Mesendoderm (in vitro differentiated cells): ENCODE measurements around the gene SH3TC2.

Source experiments
- DNase-seq: peaks from one replicate; pipeline ENCODE4 v3.0.0; 2013
- H2AK5ac ChIP-seq: 2 replicates; pipeline ENCODE4 v1.6.1; 2013; ENCODE audit warnings: low read length, inconsistent platforms
- H2BK120ac ChIP-seq: 2 replicates; pipeline ENCODE4 v1.6.1; 2013; ENCODE audit warnings: low read depth, mild to moderate bottlenecking, low read length, moderate library complexity, mixed read lengths
- H2BK15ac ChIP-seq: replicated peaks from 2 replicates; pipeline ENCODE4 v1.6.1; 2013; ENCODE audit warnings: low read depth, mild to moderate bottlenecking, moderate library complexity
- H2BK5ac ChIP-seq: 2 replicates; pipeline ENCODE4 v1.6.1; 2013; ENCODE audit warnings: low read length, inconsistent platforms
- H3K18ac ChIP-seq: 2 replicates; pipeline ENCODE4 v1.6.1; 2013; ENCODE audit warnings: mild to moderate bottlenecking, low read length, mixed read lengths
- H3K23ac ChIP-seq: one replicate; pipeline ENCODE4 v1.6.1; 2013; ENCODE audit warnings: low read length
- H3K27ac ChIP-seq: 2 replicates; pipeline ENCODE4 v1.5.1; 2013; ENCODE audit warnings: low read depth, mild to moderate bottlenecking, inconsistent platforms, low read length, moderate library complexity
- H3K27me3 ChIP-seq: 2 replicates; pipeline ENCODE4 v1.6.1; 2013; ENCODE audit warnings: low read length, control low read depth, mild to moderate bottlenecking, inconsistent platforms; ENCODE audit not compliant: insufficient read depth, poor library complexity
- H3K36me3 ChIP-seq: 2 replicates; pipeline ENCODE4 v1.6.1; 2013; ENCODE audit warnings: low read length, inconsistent platforms; ENCODE audit not compliant: control insufficient read depth, insufficient read depth
- H3K4ac ChIP-seq: one replicate; pipeline ENCODE4 v1.6.1; 2013; ENCODE audit warnings: low read depth, mild to moderate bottlenecking, low read length, moderate library complexity
- H3K4me1 ChIP-seq: 2 replicates; pipeline ENCODE4 v1.6.1; 2013; ENCODE audit warnings: low read depth, low read length, inconsistent platforms; ENCODE audit not compliant: control insufficient read depth
- H3K4me2 ChIP-seq: 2 replicates; pipeline ENCODE4 v1.6.1; 2013; ENCODE audit warnings: low read length
- H3K4me3 ChIP-seq: 2 replicates; pipeline ENCODE4 v1.5.1; 2013; ENCODE audit warnings: mild to moderate bottlenecking, low read length
- H3K56ac ChIP-seq: one replicate; pipeline ENCODE4 v1.6.1; 2013; ENCODE audit warnings: low read length
- H3K79me1 ChIP-seq: 2 replicates; pipeline ENCODE4 v1.6.1; 2013; ENCODE audit warnings: low read length, inconsistent platforms
- H3K79me2 ChIP-seq: 2 replicates; pipeline ENCODE4 v1.6.1; 2013; ENCODE audit warnings: mild to moderate bottlenecking, low read length; ENCODE audit not compliant: control insufficient read depth, insufficient read depth
- H3K9ac ChIP-seq: 2 replicates; pipeline ENCODE4 v1.6.1; 2013; ENCODE audit warnings: low read length, inconsistent platforms
- H4K5ac ChIP-seq: one replicate; pipeline ENCODE4 v1.6.1; 2013; ENCODE audit warnings: low read length
- H4K8ac ChIP-seq: one replicate; pipeline ENCODE4 v1.6.1; 2013; ENCODE audit warnings: low read depth, mild to moderate bottlenecking, control low read depth, low read length, moderate library complexity
- WGBS: extraction: QIAGEN DNeasy Blood & Tissue Kit; methylation state at CpG from one replicate; pipeline ENCODE4 v1.1.7; 2013; ENCODE audit warnings: low lambda C conversion rate, missing lambda C conversion rate; ENCODE audit not compliant: insufficient coverage; ENCODE audit errors: extremely low coverage; 5-methylcytosine and 5-hydroxymethylcytosine counted together

Gene SH3TC2

DNA sequence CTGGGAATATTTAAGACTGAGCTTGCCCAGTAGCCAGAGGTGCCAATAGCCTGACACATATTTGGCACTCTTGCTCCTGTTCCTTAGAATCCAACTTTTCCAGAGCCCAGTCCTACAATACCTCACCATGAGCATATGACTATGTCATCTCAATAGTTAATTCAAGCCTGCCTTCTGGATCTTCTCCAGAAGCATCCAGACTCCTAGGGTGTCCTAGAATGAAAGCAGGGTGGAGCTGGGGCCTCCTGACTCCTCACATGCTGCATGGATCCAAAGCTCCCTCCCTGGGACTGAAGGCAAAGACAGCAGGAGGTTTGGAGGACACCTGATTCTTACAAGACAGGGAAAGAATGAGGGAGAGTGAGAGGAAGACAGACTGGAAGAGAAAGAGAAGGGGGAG, 37.9 kb downstream of the SH3TC2 start:
- Histone ChIP-seq H2BK5ac (no peak overlapping the region), H2AK5ac (no peak overlapping the region), H3K4ac (no peak overlapping the region), H3K18ac (no peak overlapping the region), H2BK15ac (no peak overlapping the region), H3K79me1 (no peaks in the 10 kb centered on the region), H3K4me3 (no peak overlapping the region), H3K27me3 (no peaks in the 10 kb centered on the region), H3K23ac (no peak overlapping the region), H3K9ac (no peak overlapping the region), H3K4me2 (no peak overlapping the region), H4K5ac (no peak overlapping the region), H3K4me1 (peaks cover 3% of the 10 kb centered on the region), H3K36me3 (no peaks in the 10 kb centered on the region), H2BK120ac (no peak overlapping the region), H3K56ac (no peak overlapping the region), H3K79me2 (no peaks in the 10 kb centered on the region), H3K27ac (no peak overlapping the region), H4K8ac (no peak overlapping the region)
- DNase-seq: no peak

DNA sequence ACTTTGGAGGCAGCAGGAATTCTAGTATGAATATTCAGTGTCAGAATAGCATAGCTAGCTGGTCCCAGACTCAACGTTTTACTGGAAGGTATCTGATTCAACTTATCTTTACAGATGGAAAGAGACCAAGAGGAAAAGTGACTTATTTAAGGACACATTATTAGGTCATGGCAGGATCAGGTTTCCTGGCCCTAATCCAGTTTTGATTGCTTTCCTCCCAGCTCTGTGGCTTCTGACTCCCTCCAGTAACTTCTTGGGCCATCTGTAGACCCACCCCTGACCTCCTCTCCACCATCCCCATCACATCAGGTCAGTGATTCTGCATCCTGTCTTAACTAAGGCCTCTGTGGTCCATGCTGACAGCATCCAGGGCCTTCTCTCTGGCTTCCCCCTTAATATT, 38.4 kb downstream of the SH3TC2 start:
- Histone ChIP-seq H3K56ac (no peak overlapping the region), H3K27ac (no peak overlapping the region), H3K79me1 (no peaks in the 10 kb centered on the region), H3K36me3 (no peaks in the 10 kb centered on the region), H3K23ac (no peak overlapping the region), H2BK5ac (no peak overlapping the region), H3K9ac (no peak overlapping the region), H3K4ac (no peak overlapping the region), H4K8ac (no peak overlapping the region), H2BK15ac (no peak overlapping the region), H3K4me3 (no peak overlapping the region), H2AK5ac (no peak overlapping the region), H2BK120ac (no peak overlapping the region), H3K79me2 (no peaks in the 10 kb centered on the region), H3K18ac (no peak overlapping the region), H3K4me1 (peaks cover 1% of the 10 kb centered on the region), H3K27me3 (no peaks in the 10 kb centered on the region), H4K5ac (no peak overlapping the region), H3K4me2 (no peak overlapping the region)
- no peak for DNase-seq
- WGBS: no CpG with 5 or more reads among the region's 1 CpG

DNA sequence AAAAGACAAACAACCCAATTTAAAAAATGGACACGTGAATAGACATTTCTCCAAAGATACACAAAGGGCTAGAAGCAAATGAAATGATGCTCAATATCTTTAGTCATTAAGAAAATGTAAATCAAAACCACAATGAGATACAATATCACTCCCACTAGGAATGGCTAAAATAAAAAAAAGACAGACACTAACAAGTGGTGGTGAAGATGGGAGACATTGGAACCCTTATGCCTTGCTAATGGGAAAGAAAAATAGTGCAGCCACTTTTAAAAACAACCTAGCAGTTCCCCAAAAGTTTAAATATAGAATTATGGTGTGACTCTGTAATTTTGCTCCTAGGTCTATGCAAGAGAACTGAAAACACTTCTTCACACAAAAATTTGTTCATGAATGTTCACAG, 40.7 kb downstream of the SH3TC2 start:
- no peak overlapping the region for H3K18ac ChIP-seq

DNA sequence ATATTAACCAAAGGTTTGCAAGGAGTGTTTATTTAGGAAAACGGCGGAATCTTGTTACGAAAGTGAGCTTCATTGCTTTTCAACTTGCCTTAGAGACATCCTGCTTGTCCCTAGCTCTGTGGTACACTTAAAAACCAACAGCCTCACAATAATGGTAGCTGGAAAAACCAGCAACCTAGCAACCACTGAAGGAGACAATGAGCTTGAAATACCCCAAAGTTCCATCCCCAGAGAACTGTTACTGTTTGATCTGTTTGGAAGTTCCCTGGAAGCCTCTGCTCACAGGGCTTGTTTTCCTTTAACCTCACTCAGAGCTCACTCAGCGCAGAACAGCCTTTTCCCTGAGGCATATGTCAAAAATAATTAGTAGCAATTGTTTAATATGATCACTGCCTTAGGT, 43.2 kb downstream of the SH3TC2 start:
- Histone ChIP-seq H3K79me1 (no peaks in the 10 kb centered on the region), H2BK15ac (peak overlapping the region; percentile 78), H3K9ac (no peak overlapping the region), H3K23ac (peak overlapping the region; percentile 59), H4K8ac (no peak overlapping the region), H3K4me1 (peaks cover 4% of the 10 kb centered on the region), H4K5ac (no peak overlapping the region), H3K27me3 (no peaks in the 10 kb centered on the region), H3K56ac (no peak overlapping the region), H3K79me2 (no peaks in the 10 kb centered on the region), H3K18ac (no peak overlapping the region), H3K4me2 (no peak overlapping the region), H3K4me3 (no peak overlapping the region), H2BK5ac (no peak overlapping the region), H2AK5ac (no peak overlapping the region), H3K4ac (no peak overlapping the region), H2BK120ac (no peak overlapping the region), H3K27ac (no peak overlapping the region), H3K36me3 (no peaks in the 10 kb centered on the region)
- no peak for DNase-seq
- WGBS: no CpG with 5 or more reads among the region's 4 CpGs

More for the DNA sequence above, 40.7 kb downstream of the SH3TC2 start:
- DNase-seq: no peak
- no peak overlapping the region for H3K27ac ChIP-seq
- peaks cover 4% of the 10 kb centered on the region for H3K4me1 ChIP-seq
- no CpG with 5 or more reads among the region's 1 CpG for WGBS
- H2AK5ac ChIP-seq: no peak overlapping the region
- H3K36me3 ChIP-seq: no peaks in the 10 kb centered on the region
- H3K27me3 ChIP-seq: no peaks in the 10 kb centered on the region
- H3K9ac ChIP-seq: no peak overlapping the region
- no peak overlapping the region for H2BK120ac ChIP-seq
- H2BK5ac ChIP-seq: no peak overlapping the region
- H4K5ac ChIP-seq: no peak overlapping the region
- H3K56ac ChIP-seq: no peak overlapping the region
- H2BK15ac ChIP-seq: no peak overlapping the region
- no peak overlapping the region for H3K23ac ChIP-seq
- no peak overlapping the region for H3K4me3 ChIP-seq
- no peaks in the 10 kb centered on the region for H3K79me2 ChIP-seq
- no peak overlapping the region for H3K4ac ChIP-seq
- no peak overlapping the region for H4K8ac ChIP-seq
- H3K4me2 ChIP-seq: no peak overlapping the region
- H3K79me1 ChIP-seq: no peaks in the 10 kb centered on the region

- Histone ChIP-seq H3K4ac (no peak overlapping the region), H4K5ac (no peak overlapping the region), H2BK5ac (no peak overlapping the region), H2BK120ac (no peak overlapping the region), H3K79me2 (no peaks in the 10 kb centered on the region), H3K4me1 (peaks cover 2% of the 10 kb centered on the region), H3K27me3 (no peaks in the 10 kb centered on the region), H2BK15ac (no peak overlapping the region), H3K27ac (no peak overlapping the region), H2AK5ac (no peak overlapping the region), H3K18ac (no peak overlapping the region), H4K8ac (no peak overlapping the region), H3K4me3 (no peak overlapping the region), H3K56ac (no peak overlapping the region), H3K79me1 (no peaks in the 10 kb centered on the region), H3K36me3 (no peaks in the 10 kb centered on the region), H3K23ac (no peak overlapping the region), H3K4me2 (no peak overlapping the region), H3K9ac (no peak overlapping the region)
- DNase-seq: peak; percentile 34
- whole genome bisulfite sequencing: no CpG with 5 or more reads among the region's 2 CpGs
Measured at GRCh38 chr5:149018909-149019443, 43.9 kb downstream of the SH3TC2 start.

DNA sequence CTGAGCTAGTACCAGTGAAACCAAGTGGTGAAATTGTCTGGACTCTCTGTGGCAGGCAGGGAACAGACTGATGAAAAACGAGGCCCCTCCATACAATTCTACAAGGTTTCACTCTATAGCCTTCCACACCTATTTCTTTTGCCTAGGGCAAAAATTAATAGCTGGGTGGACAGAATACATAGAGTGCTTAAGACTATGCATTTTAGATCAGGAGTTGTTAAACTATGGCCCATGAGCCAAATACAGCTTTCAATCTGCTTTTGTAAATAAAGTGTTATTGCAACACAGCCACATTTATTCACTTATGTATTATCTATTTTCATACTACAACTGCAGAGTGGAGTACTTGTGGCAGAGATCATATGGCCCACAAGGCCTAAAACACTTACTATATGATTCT, 45.2 kb downstream of the SH3TC2 start:
- Histone ChIP-seq H3K9ac (no peak overlapping the region), H3K4me3 (no peak overlapping the region), H3K27me3 (no peaks in the 10 kb centered on the region), H2BK120ac (no peak overlapping the region), H3K23ac (no peak overlapping the region), H3K79me2 (no peaks in the 10 kb centered on the region), H3K4me2 (no peak overlapping the region), H3K18ac (no peak overlapping the region), H2AK5ac (no peak overlapping the region), H4K8ac (no peak overlapping the region), H3K4me1 (peaks cover 2% of the 10 kb centered on the region), H3K27ac (no peak overlapping the region), H3K36me3 (no peaks in the 10 kb centered on the region), H3K79me1 (no peaks in the 10 kb centered on the region), H4K5ac (no peak overlapping the region), H2BK15ac (no peak overlapping the region), H2BK5ac (no peak overlapping the region), H3K4ac (no peak overlapping the region), H3K56ac (no peak overlapping the region)
- DNase-seq: no peak
- WGBS: no CpG with 5 or more reads among the region's 1 CpG
